Left ventricle myocardium inferior (tissue), 1 donor: Measurements from ENCODE around the gene IFNB1. TPM values are rescaled to one million over a fixed set of nuclear protein-coding genes. Genes with fewer than 3 reads are reported as not detected.

ENCODE experiments used
- DNase-seq: peaks from one replicate; pipeline ENCODE4 v3.0.0-alpha.2; 2020
- H3K27ac ChIP-seq: fragments of 200-600 bp; replicated peaks from 2 replicates; pipeline ENCODE4 v1.8.0; 2021
- H3K27me3 ChIP-seq: fragments of 200-600 bp; 2 replicates; pipeline ENCODE4 v1.8.0; 2021; ENCODE audit warnings: low read depth
- H3K36me3 ChIP-seq: fragments of 200-600 bp; 2 replicates; pipeline ENCODE4 v1.8.0; 2021
- H3K4me1 ChIP-seq: fragments of 200-600 bp; 2 replicates; pipeline ENCODE4 v1.8.0; 2021
- H3K4me3 ChIP-seq: fragments of 200-600 bp; 2 replicates; pipeline ENCODE4 v1.8.0; 2021; ENCODE audit warnings: mild to moderate bottlenecking, moderate library complexity
- H3K9me3 ChIP-seq: fragments of 200-600 bp; replicated peaks from 2 replicates; pipeline ENCODE4 v1.8.0; 2021
- CTCF ChIP-seq: fragments of 200-600 bp; IDR thresholded peaks from 2 replicates; pipeline ENCODE4 v1.8.0; 2021; ENCODE audit warnings: antibody characterized with exemption, mild to moderate bottlenecking, borderline replicate concordance
- intact Hi-C: fragments of 100-400 bp; cut with micrococcal nuclease; formaldehyde crosslinking; loops from one replicate; pipeline ENCODE4 v1.11.0; 2022
- total RNA-seq: library from RNA; stranded (reverse); fragmentation: NEBNext Ultra II Directional; extraction: Animal tissue kit (Norgen Biotek cat#: 25700); gene quantifications from one replicate; pipeline ENCODE4 v1.2.1, GENCODE V29; 2021
- donor health status: DM: no; HTN: yes; CAD: no; lungs with severe emphysema.

Gene IFNB1
- total RNA-seq, 1 donor from 2014 or later, result not detected

- intact Hi-C loops, result no loop called here
- no peaks in the 10 kb centered on the region for H3K36me3 ChIP-seq
- TF ChIP-seq CTCF, result no peak
- no peak overlapping the region for H3K4me3 ChIP-seq
- no peaks in the 10 kb centered on the region for H3K9me3 ChIP-seq
- H3K4me1 ChIP-seq, result no peaks in the 10 kb centered on the region
- no peak for DNase-seq
- no peaks in the 10 kb centered on the region for H3K27me3 ChIP-seq
- H3K27ac ChIP-seq, result no peak overlapping the region
These were observed 33.9 kb downstream of the IFNB1 start for GRCh38 chr9:21043841-21044240.

GRCh38 chr9:21042466-21042865 lies 35.3 kb downstream of the IFNB1 start:
- no peak for DNase-seq
- Histone ChIP-seq H3K4me1 (no peaks in the 10 kb centered on the region), H3K4me3 (no peak overlapping the region), H3K27ac (no peak overlapping the region), H3K27me3 (no peaks in the 10 kb centered on the region), H3K9me3 (no peaks in the 10 kb centered on the region), H3K36me3 (no peaks in the 10 kb centered on the region)
- intact Hi-C loops, result no loop called here
- no peak for TF ChIP-seq CTCF

GRCh38 chr9:21039302-21039701 lies 38.4 kb downstream of the IFNB1 start:
- Histone ChIP-seq H3K36me3 (no peaks in the 10 kb centered on the region), H3K4me1 (no peaks in the 10 kb centered on the region), H3K9me3 (no peaks in the 10 kb centered on the region), H3K27ac (no peak overlapping the region), H3K4me3 (no peak overlapping the region), H3K27me3 (no peaks in the 10 kb centered on the region)
- intact Hi-C loops, result no loop called here
- no peak for TF ChIP-seq CTCF
- no peak for DNase-seq

- Histone ChIP-seq H3K4me3 (no peak overlapping the region), H3K27me3 (no peaks in the 10 kb centered on the region), H3K9me3 (no peaks in the 10 kb centered on the region), H3K36me3 (no peaks in the 10 kb centered on the region), H3K4me1 (no peaks in the 10 kb centered on the region), H3K27ac (no peak overlapping the region)
- no peak for TF ChIP-seq CTCF
- intact Hi-C loops, result no loop called here
- DNase-seq, result no peak
These were observed 40.5 kb downstream of the IFNB1 start for GRCh38 chr9:21037278-21037677.

GRCh38 chr9:21031808-21032183 lies 45.9 kb downstream of the IFNB1 start:
- H3K27ac ChIP-seq, result peak overlapping the region; percentile 68
- H3K4me1 ChIP-seq, result peaks cover 13% of the 10 kb centered on the region
- H3K4me3 ChIP-seq, result peak overlapping the region; percentile 68
- no peaks in the 10 kb centered on the region for H3K9me3 ChIP-seq
- H3K36me3 ChIP-seq, result no peaks in the 10 kb centered on the region
- TF ChIP-seq CTCF, result no peak
- intact Hi-C loops, result no loop called here
- H3K27me3 ChIP-seq, result no peaks in the 10 kb centered on the region
- no peak for DNase-seq
